Adrenal gland (tissue), 12 donors: ENCODE data around the gene ZNF660. TPM values are rescaled to one million over a fixed set of nuclear protein-coding genes. Genes with fewer than 3 reads are reported as not detected.
"Not testable (repeated sequence)": the region's sequence is repeated elsewhere in the genome, so short reads cannot be mapped to it uniquely, and the experiment has no call there.

Experiments
- DNase-seq, 7 donors: peaks; one replicate each; pipeline ENCODE4 v3.0.0-alpha.2; 2019 to 2020
- H3K27ac ChIP-seq, 5 donors: fragments of 200-600 bp; sonication (generic) in 4 of 5; 1 replicate in 3 of 5; 2 replicates in 2 of 5; pipeline versions ENCODE4 v1.5.1 to v1.8.0; 2016 to 2020; ENCODE audit warnings: mild to moderate bottlenecking in 1 of 5
- H3K27me3 ChIP-seq: fragments of 200-600 bp; 2 replicates; pipeline ENCODE4 v1.8.0; 2021
- H3K36me3 ChIP-seq, 2 donors: fragments of 200-600 bp; replicated peaks in 1 of 2; 1 replicate in 1 of 2; 2 replicates in 1 of 2; pipeline versions ENCODE4 v1.5.1 to v1.8.0; 2018 to 2022
- H3K4me1 ChIP-seq, 2 donors: fragments of 200-600 bp; replicated peaks in 1 of 2; 1 replicate in 1 of 2; 2 replicates in 1 of 2; pipeline versions ENCODE4 v1.5.1 to v1.8.0; 2018 to 2021
- H3K4me3 ChIP-seq, 4 donors: fragments of 200-600 bp; sonication (generic) in 3 of 4; one replicate each; pipeline ENCODE4 v1.5.1; 2016 to 2018
- H3K9me3 ChIP-seq, 3 donors: fragments of 200-600 bp; sonication (generic) in 1 of 3; replicated peaks in 1 of 3; 1 replicate in 2 of 3; 2 replicates in 1 of 3; pipeline versions ENCODE4 v1.5.1 to v1.8.0; 2016 to 2021
- CTCF ChIP-seq, 6 experiments: fragments of 450-650 bp in 4 of 6; fragments of 200-600 bp in 2 of 6; sonication (generic) in 1 of 6; IDR thresholded peaks; 1 replicate in 5 of 6; 2 replicates in 1 of 6; pipeline versions ENCODE4 v1.5.1 to v1.8.0; 2016 to 2021; ENCODE audit warnings: antibody characterized with exemption in 6 of 6, mild to moderate bottlenecking in 2 of 6, moderate library complexity in 1 of 6
- POLR2A ChIP-seq, 2 donors: fragments of 450-650 bp; IDR thresholded peaks; one replicate each; pipeline ENCODE4 v1.6.1; 2017; ENCODE audit warnings: antibody characterized with exemption in 2 of 2, mild to moderate bottlenecking in 2 of 2, moderate library complexity in 1 of 2
- WGBS, 4 donors: extraction: QIAGEN DNeasy Blood & Tissue Kit in 2 of 4; methylation state at CpG; one replicate each; pipeline versions ENCODE4 v1.1.5 to v1.1.7; 2013 to 2017; 5-methylcytosine and 5-hydroxymethylcytosine counted together
- intact Hi-C, 2 donors: fragments of 100-400 bp; cut with DNase I; formaldehyde crosslinking; loops; one replicate each; pipeline versions ENCODE4 v1.14.1 to v1.15.0; 2022 to 2023
- polyA plus RNA-seq, 3 donors: library from polyadenylated mRNA; stranded (reverse); fragments of 200-250 nt in 2 of 3; fragments of 350-450 nt in 1 of 3; fragmentation: Illumina TruSeq in 1 of 3; extraction: RNeasy Lipid Tissue Mini Kit (QIAGEN cat#74804) in 1 of 3; gene quantifications; one replicate each; pipeline ENCODE4 v1.2.3, GENCODE V29; 2013 to 2014
- total RNA-seq, 9 donors: library from RNA; depleted of rRNA in 4 of 9; stranded (reverse); fragments of >200 nt in 4 of 9; fragments of 120-200 nt in 1 of 9; fragmentation: NEBNext Ultra II Directional in 1 of 9; extraction: Animal tissue kit (Norgen Biotek cat#: 25700) in 1 of 9; gene quantifications; one replicate each; pipeline versions ENCODE4 v1.1.0 to v1.2.4, GENCODE V29; 2013 to 2023
- donor health status: healthy with polysubstance abuse.
- donor health status: Bipolar disorder and iron deficiency.
- donor health status: DM: yes; HTN: yes; CAD: no.
- donor health status: DM: no; HTN: no; CAD: no.
- donor health status: DM: no; HTN: no; CAD: no.
- donor health status: DM: yes; HTN: yes; CAD: no.

Gene ZNF660
- total and polyA plus RNA-seq, 12 donors, result 0.83 to 14.4 (median 3.0) TPM

GRCh38 chr3:44562147-44562546 is 22.6 kb upstream of the ZNF660 start:
- Histone ChIP-seq H3K4me1 (no peaks in the 10 kb centered on the region), H3K36me3 (no peaks in the 10 kb centered on the region), H3K27ac (no peak overlapping the region), H3K27me3 (no peaks in the 10 kb centered on the region), H3K9me3 (no peaks in the 10 kb centered on the region), H3K4me3 (no peak overlapping the region)
- DNase-seq, result no peak
- 93 to 96% (median 94%) methylated on average over 3 of the region's 3 CpGs for WGBS, 4 donors
- TF ChIP-seq POLR2A (IDR thresholded peaks at IDR 0.05) (no peak), CTCF (IDR thresholded peaks at IDR 0.05) (no peak)
- intact Hi-C loops, result no loop called here

- WGBS, 4 donors, result 93 to 100% (median 95%) methylated on average over 1 of the region's 1 CpG
- intact Hi-C loops, result no loop called here
- TF ChIP-seq POLR2A (IDR thresholded peaks at IDR 0.05) (no peak), CTCF (IDR thresholded peaks at IDR 0.05) (no peak)
Observed at GRCh38 chr3:44568561-44568960, 16.2 kb upstream of the ZNF660 start.

GRCh38 chr3:44571024-44571423 is 13.7 kb upstream of the ZNF660 start:
- Histone ChIP-seq H3K9me3 (peaks cover 0 to 10% (median 0%) of the 10 kb centered on the region in 3 donors), H3K4me1 (no peaks in the 10 kb centered on the region), H3K36me3 (peaks cover 0 to 19% of the 10 kb centered on the region in 2 donors), H3K27me3 (no peaks in the 10 kb centered on the region), H3K4me3 (no peak overlapping the region), H3K27ac (no peak overlapping the region)
- DNase-seq, result no peak
- intact Hi-C loops, result no loop called here
- 78 to 99% (median 93%) methylated on average over 4 of the region's 4 CpGs for WGBS, 4 donors
- no peak for TF ChIP-seq POLR2A (IDR thresholded peaks at IDR 0.05)
- no peak for TF ChIP-seq CTCF (IDR thresholded peaks at IDR 0.05)

More at GRCh38 chr3:44568561-44568960, 16.2 kb upstream of the ZNF660 start:
- DNase-seq, result no peak
- Histone ChIP-seq H3K9me3 (peaks cover 0 to 10% (median 0%) of the 10 kb centered on the region in 3 donors), H3K27ac (no peak overlapping the region), H3K27me3 (no peaks in the 10 kb centered on the region), H3K36me3 (peaks cover 0 to 19% of the 10 kb centered on the region in 2 donors), H3K4me1 (no peaks in the 10 kb centered on the region), H3K4me3 (no peak overlapping the region)

GRCh38 chr3:44576613-44577012 is 8.2 kb upstream of the ZNF660 start:
- Histone ChIP-seq H3K27me3 (no peaks in the 10 kb centered on the region), H3K4me1 (no peaks in the 10 kb centered on the region), H3K27ac (no peak overlapping the region), H3K9me3 (no peaks in the 10 kb centered on the region), H3K4me3 (no peak overlapping the region), H3K36me3 (no peaks in the 10 kb centered on the region)
- no peak for TF ChIP-seq CTCF (IDR thresholded peaks at IDR 0.05)
- no peak for TF ChIP-seq POLR2A (IDR thresholded peaks at IDR 0.05)
- no peak for DNase-seq
- intact Hi-C loops, result no loop called here

- H3K36me3 ChIP-seq, intact Hi-C loops: not testable (repeated sequence)
Observed at GRCh38 chr3:44577354-44577952, 7.3 kb upstream of the ZNF660 start.

GRCh38 chr3:44578316-44578715 is 6.4 kb upstream of the ZNF660 start:
- WGBS, 4 donors, result 95 to 99% (median 98%) methylated on average over 11 to 22 of the region's 22 CpGs
- H3K36me3 ChIP-seq, intact Hi-C loops, DNase-seq, H3K27me3 ChIP-seq, H3K4me3 ChIP-seq, H3K9me3 ChIP-seq, H3K4me1 ChIP-seq, H3K27ac ChIP-seq: not testable (repeated sequence)

More at GRCh38 chr3:44577354-44577952, 7.3 kb upstream of the ZNF660 start:
- WGBS, 4 donors, result 81 to 97% (median 91%) methylated on average over 6 to 11 of the region's 11 CpGs
- not testable (repeated sequence) for H3K27ac ChIP-seq, H3K9me3 ChIP-seq, H3K4me1 ChIP-seq, DNase-seq, H3K4me3 ChIP-seq, H3K27me3 ChIP-seq

GRCh38 chr3:44578924-44579515 is 5.7 kb upstream of the ZNF660 start:
- H3K36me3 ChIP-seq, H3K9me3 ChIP-seq, H3K27me3 ChIP-seq, intact Hi-C loops, DNase-seq, H3K4me3 ChIP-seq, H3K27ac ChIP-seq, H3K4me1 ChIP-seq: not testable (repeated sequence)
- WGBS, 4 donors, result 97 to 98% (median 97%) methylated on average over 31 to 37 of the region's 37 CpGs
